Right lobe of liver (tissue), 6 donors: ENCODE results near the gene MGP. TPM values are rescaled to one million over a fixed set of nuclear protein-coding genes. Genes with fewer than 3 reads are reported as not detected.
A peak's percentile ranks its signal among the peaks of the same experiment; 100 is the strongest.

ENCODE experiments used
- ATAC-seq, 4 donors: fragments of 200-7000 bp; cut with Tn5 transposase; one replicate each; pipeline ENCODE4 v1.9.1; 2020; ENCODE audit warnings: mild to moderate bottlenecking in 4 of 4, moderate library complexity in 4 of 4
- DNase-seq, 3 donors: peaks; one replicate each; pipeline ENCODE4 v3.0.0-alpha.2; 2020
- H3K27ac ChIP-seq, 3 donors: fragments of 200-600 bp; one replicate each; pipeline ENCODE4 v1.8.0; 2022
- H3K27me3 ChIP-seq, 2 donors: fragments of 200-600 bp; one replicate each; pipeline ENCODE4 v1.8.0; 2022
- H3K36me3 ChIP-seq, 4 donors: fragments of 200-600 bp; sonication (generic) in 1 of 4; one replicate each; pipeline versions ENCODE4 v1.5.1 to v1.8.0; 2017 to 2022; ENCODE audit warnings: control low read depth in 1 of 4
- H3K4me1 ChIP-seq, 4 donors: fragments of 200-600 bp; sonication (generic) in 1 of 4; one replicate each; pipeline versions ENCODE4 v1.5.1 to v1.8.0; 2017 to 2022; ENCODE audit warnings: control low read depth in 1 of 4
- H3K4me3 ChIP-seq, 3 donors: fragments of 200-600 bp; one replicate each; pipeline ENCODE4 v1.8.0; 2022
- H3K9me3 ChIP-seq, 4 donors: fragments of 200-600 bp; sonication (generic) in 1 of 4; one replicate each; pipeline versions ENCODE4 v1.5.1 to v1.8.0; 2017 to 2022; ENCODE audit warnings: control low read depth in 1 of 4
- POLR2A ChIP-seq: fragments of 450-650 bp; IDR thresholded peaks from one replicate; pipeline ENCODE4 v1.6.1; 2017; ENCODE audit warnings: antibody characterized with exemption, mild to moderate bottlenecking
- WGBS: methylation state at CpG from one replicate; pipeline ENCODE4 v1.1.6; 2018; ENCODE audit warnings: low coverage, low lambda C conversion rate; ENCODE audit not compliant: insufficient coverage; ENCODE audit errors: missing lambda C conversion rate; 5-methylcytosine and 5-hydroxymethylcytosine counted together
- intact Hi-C, 2 donors: fragments of 100-400 bp; cut with DNase I; formaldehyde crosslinking; loops; one replicate each; pipeline versions ENCODE4 v1.11.2 to v1.14.1; 2022
- total RNA-seq, 6 experiments: library from RNA; depleted of rRNA in 2 of 6; stranded (reverse); fragments of >200 nt in 2 of 6; fragmentation: NEBNext Ultra II Directional in 3 of 6; extraction: Animal tissue kit (Norgen Biotek cat#: 25700) in 3 of 6; gene quantifications; one replicate each; pipeline versions ENCODE4 v1.1.0 to v1.2.4, GENCODE V29; 2016 to 2023
- TF ChIP-seq, protein P1 (sequence below), 4 donors: fragments of 200-600 bp in 3 of 4; fragments of 450-650 bp in 1 of 4; IDR thresholded peaks; one replicate each; pipeline versions ENCODE4 v1.5.1 to v1.8.0; 2016 to 2022; ENCODE audit warnings: antibody characterized with exemption in 4 of 4, mild to moderate bottlenecking in 2 of 4
- donor health status: DM: no; HTN: yes; CAD: no.
- donor health status: DM: no; HTN: no; CAD: no.
- donor health status: DM: no; HTN: no; CAD: no.
- donor health status: DM: no; HTN: yes; CAD: no.
- donor health status: DM: no; HTN: yes; CAD: no.

MGP gene
- total RNA-seq, 6 experiments from 2014 or later, result 4.7 to 15.1 (median 7.1) TPM

DNA sequence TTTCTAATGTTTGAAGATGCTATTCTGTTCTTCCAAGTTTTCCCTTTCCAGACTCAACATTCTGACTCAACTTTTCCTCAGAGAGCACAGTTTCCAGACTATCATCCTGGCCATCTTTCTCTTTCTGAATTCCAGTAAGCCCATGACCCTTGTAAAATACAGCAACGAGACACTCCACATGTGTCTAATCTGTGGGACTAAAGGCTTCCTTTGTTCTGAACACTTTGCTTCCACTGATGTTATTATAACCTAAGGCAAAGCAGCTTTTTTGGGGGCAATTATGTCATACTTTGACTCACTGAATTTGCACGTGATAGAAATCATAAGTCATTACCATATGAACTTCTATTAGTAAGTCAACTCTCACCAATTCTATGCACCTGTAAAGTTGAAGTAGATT, 36.0 kb downstream of the MGP start:
- DNase-seq, result no peak
- Histone ChIP-seq H3K27ac (no peak overlapping the region), H3K4me1 (peaks cover 0 to 4% (median 0%) of the 10 kb centered on the region in 4 donors), H3K9me3 (no peaks in the 10 kb centered on the region), H3K4me3 (no peak overlapping the region), H3K36me3 (no peaks in the 10 kb centered on the region), H3K27me3 (no peaks in the 10 kb centered on the region)
- TF ChIP-seq, protein P1, sequence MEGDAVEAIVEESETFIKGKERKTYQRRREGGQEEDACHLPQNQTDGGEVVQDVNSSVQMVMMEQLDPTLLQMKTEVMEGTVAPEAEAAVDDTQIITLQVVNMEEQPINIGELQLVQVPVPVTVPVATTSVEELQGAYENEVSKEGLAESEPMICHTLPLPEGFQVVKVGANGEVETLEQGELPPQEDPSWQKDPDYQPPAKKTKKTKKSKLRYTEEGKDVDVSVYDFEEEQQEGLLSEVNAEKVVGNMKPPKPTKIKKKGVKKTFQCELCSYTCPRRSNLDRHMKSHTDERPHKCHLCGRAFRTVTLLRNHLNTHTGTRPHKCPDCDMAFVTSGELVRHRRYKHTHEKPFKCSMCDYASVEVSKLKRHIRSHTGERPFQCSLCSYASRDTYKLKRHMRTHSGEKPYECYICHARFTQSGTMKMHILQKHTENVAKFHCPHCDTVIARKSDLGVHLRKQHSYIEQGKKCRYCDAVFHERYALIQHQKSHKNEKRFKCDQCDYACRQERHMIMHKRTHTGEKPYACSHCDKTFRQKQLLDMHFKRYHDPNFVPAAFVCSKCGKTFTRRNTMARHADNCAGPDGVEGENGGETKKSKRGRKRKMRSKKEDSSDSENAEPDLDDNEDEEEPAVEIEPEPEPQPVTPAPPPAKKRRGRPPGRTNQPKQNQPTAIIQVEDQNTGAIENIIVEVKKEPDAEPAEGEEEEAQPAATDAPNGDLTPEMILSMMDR (IDR thresholded peaks at IDR 0.05), result no peak
- TF ChIP-seq POLR2A, result no peak
- no peak for ATAC-seq
- intact Hi-C loops, result loop anchor here (10.0 kb wide), 1 partner anchor 145 kb away; no protein-coding TSS in a partner anchor
- WGBS, result 65% methylated on average over 2 of the region's 2 CpGs

DNA sequence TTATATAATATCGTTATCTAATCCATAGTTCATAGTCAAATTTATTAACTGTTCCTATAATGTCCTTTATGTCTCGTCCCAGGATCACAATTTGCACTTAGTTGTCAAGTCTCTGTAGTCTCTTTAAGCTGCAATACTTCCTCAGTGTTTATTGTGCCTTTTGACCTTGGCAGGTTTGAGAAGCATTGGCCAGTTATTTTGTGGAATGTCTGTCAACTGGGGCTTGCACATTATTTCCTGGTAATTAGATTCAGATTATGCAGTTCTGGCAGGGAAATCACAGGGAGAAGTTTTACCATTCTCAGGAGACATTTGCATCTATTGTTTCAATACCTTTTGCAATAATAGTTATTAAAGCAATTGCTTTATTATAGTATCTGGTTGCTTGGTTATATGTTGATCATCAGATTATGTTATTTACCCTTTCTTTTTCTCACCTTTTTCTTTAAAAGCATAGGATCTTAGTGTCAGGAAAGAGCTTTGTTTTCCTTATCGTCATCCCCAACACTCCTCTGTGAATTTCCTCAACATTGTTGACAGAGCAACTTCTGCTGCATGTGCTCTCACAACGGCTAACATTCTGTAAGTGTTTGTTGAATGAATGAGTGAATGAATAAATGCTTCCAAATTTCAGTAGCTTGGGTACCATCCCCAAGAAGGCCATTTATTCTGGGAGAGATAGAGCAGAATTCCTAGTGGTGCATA, 38.6 kb downstream of the MGP start:
- ATAC-seq, result peak in 1 of 4 donors; percentile 11
- H3K36me3 ChIP-seq, result no peaks in the 10 kb centered on the region
- no peaks in the 10 kb centered on the region for H3K27me3 ChIP-seq
- no peaks in the 10 kb centered on the region for H3K9me3 ChIP-seq
- DNase-seq, result no peak
- no peak overlapping the region for H3K27ac ChIP-seq
- intact Hi-C loops, result loop anchor here (10.0 kb wide), 1 partner anchor 148 kb away; no protein-coding TSS in a partner anchor
- H3K4me1 ChIP-seq, result peaks cover 0 to 12% (median 0%) of the 10 kb centered on the region in 4 donors
- 53% methylated on average over 4 of the region's 4 CpGs for WGBS
- no peak overlapping the region for H3K4me3 ChIP-seq
- TF ChIP-seq POLR2A, result no peak
- TF ChIP-seq, protein P1 (IDR thresholded peaks at IDR 0.05), result no peak

DNA sequence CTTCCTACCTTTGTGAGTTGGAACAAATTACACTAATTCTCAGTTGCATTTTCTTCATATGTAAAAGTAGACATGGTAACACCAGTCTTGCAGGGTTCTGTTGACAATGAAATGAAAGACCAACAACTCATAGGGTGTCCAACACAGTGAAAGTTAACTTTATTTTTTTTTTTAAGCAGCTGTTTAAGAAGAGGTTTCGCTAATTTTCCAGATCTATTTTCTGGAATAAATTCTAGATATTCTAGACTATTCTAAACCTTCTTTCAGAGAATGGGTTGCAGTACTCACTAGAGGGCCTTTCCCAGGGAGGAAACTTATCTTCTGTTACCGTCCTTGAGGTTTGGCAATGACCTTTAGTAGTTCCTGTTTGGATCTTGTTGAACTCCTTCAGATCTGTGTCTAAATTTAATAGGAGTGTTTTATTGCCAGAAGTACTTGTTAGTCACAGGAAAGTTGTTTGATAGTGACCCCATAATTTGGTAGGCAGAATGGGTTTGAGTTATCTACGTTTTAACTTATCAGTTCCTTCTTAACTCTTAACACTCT, 39.5 kb downstream of the MGP start:
- H3K36me3 ChIP-seq, result no peaks in the 10 kb centered on the region
- H3K4me1 ChIP-seq, result peaks cover 0 to 14% (median 0%) of the 10 kb centered on the region in 4 donors
- H3K27me3 ChIP-seq, result no peaks in the 10 kb centered on the region
- intact Hi-C loops, result loop anchor here (10.0 kb wide), 1 partner anchor 149 kb away; no protein-coding TSS in a partner anchor
- WGBS, result 45% methylated on average over 3 of the region's 3 CpGs
- DNase-seq, result no peak
- H3K4me3 ChIP-seq, result no peak overlapping the region
- no peak for TF ChIP-seq POLR2A
- TF ChIP-seq, protein P1 (IDR thresholded peaks at IDR 0.05), result no peak
- no peak overlapping the region for H3K27ac ChIP-seq
- ATAC-seq, result no peak
- no peaks in the 10 kb centered on the region for H3K9me3 ChIP-seq

DNA sequence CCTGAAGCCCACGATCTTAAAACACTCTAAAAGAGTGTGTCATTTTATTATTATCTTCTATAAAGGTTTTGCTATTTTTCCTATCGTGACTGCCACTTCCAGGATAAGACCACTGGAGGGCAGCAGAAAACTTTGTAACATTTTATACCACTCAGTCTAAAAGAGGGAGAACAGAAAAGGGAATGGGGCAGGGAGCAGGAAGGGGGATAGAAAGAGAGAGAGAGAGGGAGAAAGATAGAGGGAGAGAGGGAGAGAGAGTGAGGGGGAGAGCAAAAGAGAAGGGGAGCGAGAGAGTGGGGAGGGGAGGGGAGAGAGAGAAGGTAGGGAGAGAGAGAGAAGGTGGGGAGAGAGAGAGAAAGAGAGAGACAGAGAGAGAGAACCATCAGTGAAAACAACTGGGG, 40.3 kb downstream of the MGP start:
- WGBS, result 6% methylated on average over 3 of the region's 3 CpGs
- intact Hi-C loops, result loop anchor here (10.0 kb wide), 1 partner anchor 149 kb away; no protein-coding TSS in a partner anchor
- no peak overlapping the region for H3K4me3 ChIP-seq
- peak in 3 of 4 donors; percentile 10 to 44 (median 25) for ATAC-seq
- DNase-seq, result no peak
- no peaks in the 10 kb centered on the region for H3K27me3 ChIP-seq
- H3K9me3 ChIP-seq, result no peaks in the 10 kb centered on the region
- H3K36me3 ChIP-seq, result peaks cover 0 to 3% (median under 1%) of the 10 kb centered on the region in 4 donors
- peaks cover 0 to 22% (median 2%) of the 10 kb centered on the region in 4 donors for H3K4me1 ChIP-seq
- TF ChIP-seq, protein P1 (IDR thresholded peaks at IDR 0.05), result peak; percentile 63 to 82 (median 70)
- TF ChIP-seq POLR2A, result no peak
- no peak overlapping the region for H3K27ac ChIP-seq
